ENCODE measurements around the gene RSPH6A.

The RSPH6A gene

GRCh38 chr19:45780146-45780447 lies 35.0 kb downstream of the RSPH6A start:
- DNase-seq (ENCODE audit: low spot score), result no peak

- peak; percentile 69 for DNase-seq (ENCODE audit: low spot score)
Measured at GRCh38 chr19:45779231-45780145, 35.6 kb downstream of the RSPH6A start.

GRCh38 chr19:45778010-45778661 lies 37.0 kb downstream of the RSPH6A start:
- DNase-seq (ENCODE audit: low spot score), result no peak

- DNase-seq (ENCODE audit: low spot score), result no peak
Measured at GRCh38 chr19:45777395-45777961, 37.6 kb downstream of the RSPH6A start.

- DNase-seq (ENCODE audit: low spot score), result no peak
Measured at GRCh38 chr19:45774765-45775164, 40.3 kb downstream of the RSPH6A start.

- DNase-seq (ENCODE audit: low spot score), result no peak
Measured at GRCh38 chr19:45773384-45773783, 41.7 kb downstream of the RSPH6A start.

- no peak for DNase-seq (ENCODE audit: low spot score)
Measured at GRCh38 chr19:45772912-45773311, 42.2 kb downstream of the RSPH6A start.

GRCh38 chr19:45772130-45772840 lies 42.8 kb downstream of the RSPH6A start:
- DNase-seq (ENCODE audit: low spot score), result no peak

GRCh38 chr19:45771311-45771933 lies 43.7 kb downstream of the RSPH6A start:
- DNase-seq (ENCODE audit: low spot score), result no peak

- DNase-seq (ENCODE audit: low spot score), result peak; percentile 94
Measured at GRCh38 chr19:45770192-45771101, 44.7 kb downstream of the RSPH6A start.

GRCh38 chr19:45769821-45770191 lies 45.3 kb downstream of the RSPH6A start:
- no peak for DNase-seq (ENCODE audit: low spot score)

- peak; percentile 98 for DNase-seq (ENCODE audit: low spot score)
Measured at GRCh38 chr19:45768984-45769782, 45.9 kb downstream of the RSPH6A start, which contains the start of gene SIX5. Gene SIX5 (minus strand): TSS chr19:45769252. CDS start chr19:45768844, 408 bp downstream.

- no peak for DNase-seq (ENCODE audit: low spot score)
Measured at GRCh38 chr19:45768655-45768983, 46.5 kb downstream of the RSPH6A start.

- no peak for DNase-seq (ENCODE audit: low spot score)
Measured at GRCh38 chr19:45767881-45768654, 47.0 kb downstream of the RSPH6A start.

GRCh38 chr19:45767410-45767880 lies 47.7 kb downstream of the RSPH6A start:
- DNase-seq (ENCODE audit: low spot score), result peak; percentile 79

GRCh38 chr19:45766869-45767346 lies 48.2 kb downstream of the RSPH6A start:
- DNase-seq (ENCODE audit: low spot score), result no peak

- DNase-seq (ENCODE audit: low spot score), result no peak
Measured at GRCh38 chr19:45766296-45766868, 48.7 kb downstream of the RSPH6A start.

- no peak for DNase-seq (ENCODE audit: low spot score)
Measured at GRCh38 chr19:45765702-45766295, 49.3 kb downstream of the RSPH6A start.
